Effector memory CD8-positive, alpha-beta T cell (primary cell): ENCODE results near the gene NTM.

Source experiments
- ATAC-seq: fragments of 150-1000 bp; cut with Tn5 transposase; replicated peaks from 2 replicates; pipeline ENCODE4 v1.10.0; 2021; ENCODE audit warnings: mild to moderate bottlenecking, moderate library complexity
- DNase-seq, 3 experiments: peaks; one replicate each; pipeline ENCODE4 v3.0.0; 2021
- H3K27ac Mint-ChIP-seq, 2 donors: one replicate each; pipeline ENCODE4 v1.8.0; 2022; ENCODE audit warnings: mild to moderate bottlenecking in 2 of 2, mixed read lengths in 2 of 2, moderate library complexity in 2 of 2
- H3K27me3 Mint-ChIP-seq, 2 donors: one replicate each; pipeline ENCODE4 v1.8.0; 2022; ENCODE audit warnings: mixed read lengths in 2 of 2
- H3K36me3 Mint-ChIP-seq: one replicate; pipeline ENCODE4 v1.8.0; 2022; ENCODE audit warnings: mild to moderate bottlenecking, moderate library complexity, mixed read lengths; ENCODE audit not compliant: insufficient read depth
- H3K4me1 Mint-ChIP-seq, 2 donors: one replicate each; pipeline ENCODE4 v1.8.0; 2022; ENCODE audit warnings: low read depth in 2 of 2, mixed read lengths in 2 of 2
- H3K4me3 Mint-ChIP-seq, 2 donors: one replicate each; pipeline ENCODE4 v1.8.0; 2022; ENCODE audit warnings: mild to moderate bottlenecking in 2 of 2, mixed read lengths in 2 of 2, moderate library complexity in 2 of 2
- H3K9me3 Mint-ChIP-seq, 2 donors: one replicate each; pipeline ENCODE4 v1.8.0; 2022; ENCODE audit warnings: mixed read lengths in 2 of 2

NTM gene

DNA sequence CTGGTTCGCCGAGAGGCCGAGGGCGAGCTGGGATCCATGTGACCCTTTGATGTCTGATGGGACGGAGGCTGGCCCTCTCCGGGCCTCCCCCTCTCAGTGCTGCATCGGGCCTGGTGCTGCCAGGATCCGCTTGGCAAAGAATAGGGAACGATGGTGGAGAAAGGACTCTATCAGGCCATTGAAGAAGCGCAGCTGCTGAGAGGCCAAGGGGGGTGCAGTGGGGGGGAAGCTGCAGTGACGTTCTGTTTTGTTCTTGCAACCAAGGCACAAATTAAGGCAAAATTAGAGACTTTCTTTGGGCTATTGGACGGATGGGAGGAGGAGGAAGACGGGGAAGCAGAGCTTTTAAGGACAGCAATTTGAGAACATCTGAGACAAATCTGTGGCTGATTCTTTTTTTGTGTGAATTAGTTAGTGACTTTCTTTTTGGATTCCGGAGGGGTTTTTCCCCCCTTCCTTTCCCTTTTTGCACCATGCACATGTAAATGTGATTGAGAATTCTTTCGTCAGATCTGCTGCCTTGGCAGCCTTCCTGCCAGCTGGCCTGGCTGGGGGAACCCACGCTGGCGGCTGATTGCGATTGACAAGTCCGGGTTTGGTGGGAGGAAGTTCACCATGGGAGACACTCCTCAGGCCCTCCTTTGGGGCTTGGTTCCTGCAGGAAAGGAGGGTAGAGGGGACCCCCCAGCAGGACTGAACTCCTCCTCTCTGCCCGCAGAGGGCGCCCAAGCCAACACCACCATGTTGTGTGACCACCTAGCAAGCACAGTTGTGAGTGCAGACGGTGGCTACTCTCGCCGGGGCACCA is 214.6 kb downstream of the NTM start:
- H3K27ac Mint-ChIP-seq = no peak overlapping the region
- DNase-seq (no peak), ATAC-seq (no peak)
- no peak overlapping the region for H3K4me3 Mint-ChIP-seq
- H3K27me3 Mint-ChIP-seq = peaks cover 0 to 6% of the 10 kb centered on the region in 2 donors
- peaks cover 3 to 11% of the 10 kb centered on the region in 2 donors for H3K9me3 Mint-ChIP-seq
- H3K36me3 Mint-ChIP-seq = no peaks in the 10 kb centered on the region
- no peaks in the 10 kb centered on the region for H3K4me1 Mint-ChIP-seq

DNA sequence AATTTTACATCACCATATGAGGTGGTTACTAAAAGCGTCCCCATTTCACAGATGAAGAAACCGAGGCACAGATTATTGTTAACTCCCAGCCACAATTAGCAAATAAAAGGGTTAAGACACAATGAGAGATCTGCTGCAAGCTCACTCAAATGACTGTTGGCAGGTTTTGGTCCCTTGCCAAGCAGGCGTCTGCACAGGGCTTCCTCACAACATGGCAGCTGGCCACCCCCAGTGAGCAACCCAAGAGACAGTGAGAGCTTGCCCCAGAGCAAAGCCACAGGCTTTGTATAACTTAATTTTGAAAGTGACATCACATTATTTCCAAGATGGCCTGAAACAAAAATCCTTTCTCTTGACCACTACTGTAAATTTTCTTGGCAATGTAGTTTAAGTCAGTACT is 217.6 kb downstream of the NTM start:
- H3K4me3 Mint-ChIP-seq = no peak overlapping the region
- DNase-seq = no peak
- peaks cover 0 to 1% of the 10 kb centered on the region in 2 donors for H3K27me3 Mint-ChIP-seq
- H3K9me3 Mint-ChIP-seq = peaks cover 3 to 7% of the 10 kb centered on the region in 2 donors
- H3K4me1 Mint-ChIP-seq = no peaks in the 10 kb centered on the region
- no peak for ATAC-seq
- no peak overlapping the region for H3K27ac Mint-ChIP-seq
- H3K36me3 Mint-ChIP-seq = no peaks in the 10 kb centered on the region

DNA sequence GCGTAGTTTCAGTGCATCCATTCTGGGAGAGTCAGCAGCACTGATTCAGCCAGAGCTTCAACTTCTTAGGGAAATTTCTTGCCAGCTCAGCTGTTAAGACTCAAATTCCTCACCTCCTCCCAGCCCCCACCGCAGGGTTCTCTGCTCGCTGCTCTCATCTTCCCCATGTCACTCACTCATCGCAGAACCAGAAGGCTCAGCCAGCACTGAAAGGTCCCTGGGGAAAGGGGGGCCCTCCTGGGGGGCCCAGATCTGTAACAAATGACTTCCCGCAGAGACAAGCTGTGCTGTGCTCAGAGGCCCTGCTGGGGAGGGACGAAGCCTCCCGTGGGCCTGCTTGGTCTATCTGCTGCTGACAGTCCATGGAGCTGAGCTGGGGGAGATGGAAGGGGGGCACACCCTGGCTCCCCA is 220.6 kb downstream of the NTM start:
- Mint-ChIP-seq H3K27ac (no peak overlapping the region), H3K4me1 (no peaks in the 10 kb centered on the region)

DNA sequence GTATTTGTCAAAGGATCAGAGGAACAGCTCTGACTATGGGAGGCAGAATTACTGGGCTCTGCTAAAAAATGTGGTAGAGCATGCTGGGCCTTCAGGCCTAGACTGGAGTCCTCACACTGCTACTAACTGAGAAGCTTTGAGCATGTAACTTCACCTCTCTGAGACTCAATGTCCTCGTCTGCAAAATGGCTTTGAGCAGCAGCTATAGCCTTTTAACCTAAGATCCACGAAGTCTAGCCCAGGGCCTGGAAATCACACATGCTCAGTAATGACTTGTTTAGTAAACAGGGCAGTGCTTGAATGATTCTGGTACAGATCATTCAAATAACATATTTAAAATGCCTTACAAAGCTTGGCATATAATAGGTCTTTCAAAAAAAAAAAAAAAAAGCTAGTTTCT is 221.7 kb downstream of the NTM start:
- Mint-ChIP-seq H3K36me3 (no peaks in the 10 kb centered on the region), H3K27ac (no peak overlapping the region), H3K9me3 (peaks cover 0 to 7% of the 10 kb centered on the region in 2 donors), H3K27me3 (no peaks in the 10 kb centered on the region), H3K4me1 (no peaks in the 10 kb centered on the region), H3K4me3 (no peak overlapping the region)
- no peak for ATAC-seq
- no peak for DNase-seq

More for the DNA sequence above, 220.6 kb downstream of the NTM start:
- Mint-ChIP-seq H3K4me3 (no peak overlapping the region), H3K9me3 (peaks cover under 1 to 6% of the 10 kb centered on the region in 2 donors), H3K27me3 (no peaks in the 10 kb centered on the region), H3K36me3 (no peaks in the 10 kb centered on the region)
- DNase-seq (no peak), ATAC-seq (no peak)

DNA sequence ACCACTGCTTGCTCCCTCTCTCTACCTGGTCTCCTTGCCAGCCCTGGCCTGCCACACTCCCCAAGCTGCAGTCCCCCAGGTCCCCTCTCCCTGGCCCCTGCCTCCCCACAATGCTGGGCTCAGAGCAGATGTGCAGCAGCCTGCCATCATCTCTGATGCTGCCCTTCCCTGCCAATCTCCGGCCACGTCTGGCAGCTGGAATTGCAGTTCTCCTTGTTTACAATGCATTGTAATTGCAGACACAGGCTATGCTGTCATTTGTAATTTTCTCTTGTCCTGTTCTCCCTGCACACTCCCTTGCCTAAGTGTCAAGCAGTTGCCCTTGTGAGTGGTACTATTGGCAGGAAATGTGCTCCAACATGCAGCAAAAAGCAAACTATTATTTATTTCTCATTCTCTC is 222.3 kb downstream of the NTM start:
- Mint-ChIP-seq H3K27me3 (no peaks in the 10 kb centered on the region), H3K9me3 (peaks cover 0 to 10% of the 10 kb centered on the region in 2 donors), H3K36me3 (no peaks in the 10 kb centered on the region), H3K27ac (no peak overlapping the region), H3K4me1 (no peaks in the 10 kb centered on the region), H3K4me3 (no peak overlapping the region)
- DNase-seq = no peak
- no peak for ATAC-seq

DNA sequence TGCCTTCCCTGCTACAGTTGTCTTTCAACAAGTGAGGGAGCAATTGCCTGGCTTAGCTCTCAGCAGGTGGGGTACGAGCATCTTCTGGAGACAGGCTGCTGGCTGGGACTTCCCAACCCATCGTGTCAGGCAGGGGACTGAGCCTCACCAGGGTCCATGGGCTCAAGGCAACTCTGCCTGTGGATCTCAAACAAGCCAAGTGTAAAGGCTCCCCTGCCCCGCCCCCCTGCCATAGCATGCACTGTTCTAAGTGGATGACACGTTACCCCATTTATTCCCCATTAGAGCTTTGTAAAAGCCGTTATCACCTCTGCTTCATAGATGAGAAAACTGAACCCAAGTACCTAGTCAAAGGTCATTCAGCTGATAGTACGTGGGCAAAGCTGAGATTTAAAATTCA is 222.9 kb downstream of the NTM start:
- Mint-ChIP-seq H3K4me3 (no peak overlapping the region), H3K9me3 (peaks cover 0 to 10% of the 10 kb centered on the region in 2 donors), H3K27me3 (no peaks in the 10 kb centered on the region), H3K36me3 (no peaks in the 10 kb centered on the region), H3K4me1 (no peaks in the 10 kb centered on the region), H3K27ac (no peak overlapping the region)
- ATAC-seq (no peak), DNase-seq (no peak)

DNA sequence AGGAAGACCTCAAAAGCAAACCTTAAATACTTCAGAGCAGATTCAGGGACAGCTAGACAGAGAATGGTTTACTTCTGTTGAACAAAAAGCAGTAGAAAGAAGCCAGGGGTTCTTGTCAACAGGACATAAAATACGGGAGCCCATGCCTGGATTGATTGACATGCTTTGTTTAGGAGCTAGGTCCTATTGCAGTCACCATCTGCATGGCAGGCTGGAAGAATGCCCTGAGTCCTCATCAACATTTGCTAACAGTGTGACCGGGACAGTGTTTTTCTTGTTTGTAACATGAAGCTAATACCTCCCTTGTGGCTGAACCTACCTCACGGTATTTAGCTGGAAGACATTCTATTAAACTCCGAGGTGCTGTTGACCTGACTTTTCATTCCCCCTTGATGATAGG is 225.4 kb downstream of the NTM start:
- Mint-ChIP-seq H3K4me3 (no peak overlapping the region), H3K27ac (no peak overlapping the region), H3K4me1 (no peaks in the 10 kb centered on the region), H3K9me3 (peaks cover 0 to 8% of the 10 kb centered on the region in 2 donors), H3K27me3 (no peaks in the 10 kb centered on the region), H3K36me3 (no peaks in the 10 kb centered on the region)
- ATAC-seq = no peak
- no peak for DNase-seq

DNA sequence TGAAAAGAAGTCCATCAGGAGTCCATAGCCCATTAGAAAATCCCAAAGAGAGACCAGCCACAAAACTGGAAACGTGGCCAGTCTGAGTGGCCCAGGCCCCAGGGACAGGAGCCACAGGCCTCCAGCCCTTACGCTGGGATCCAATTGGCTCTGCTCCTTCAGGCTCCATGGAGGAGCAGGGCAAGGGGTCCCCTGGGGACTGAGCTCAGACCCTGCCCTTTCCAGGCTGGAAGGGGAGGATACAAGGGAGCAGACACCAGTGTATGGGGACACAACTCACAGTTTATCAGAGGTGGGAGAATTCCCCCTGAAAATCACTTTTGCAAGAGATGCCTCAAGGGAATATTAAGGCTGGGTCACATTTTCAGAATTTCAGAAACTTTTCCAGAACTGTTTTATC is 227.5 kb downstream of the NTM start:
- Mint-ChIP-seq H3K4me3 (no peak overlapping the region), H3K9me3 (peaks cover 5 to 8% of the 10 kb centered on the region in 2 donors), H3K4me1 (no peaks in the 10 kb centered on the region), H3K27ac (no peak overlapping the region), H3K27me3 (no peaks in the 10 kb centered on the region), H3K36me3 (no peaks in the 10 kb centered on the region)
- DNase-seq = no peak
- ATAC-seq = no peak

DNA sequence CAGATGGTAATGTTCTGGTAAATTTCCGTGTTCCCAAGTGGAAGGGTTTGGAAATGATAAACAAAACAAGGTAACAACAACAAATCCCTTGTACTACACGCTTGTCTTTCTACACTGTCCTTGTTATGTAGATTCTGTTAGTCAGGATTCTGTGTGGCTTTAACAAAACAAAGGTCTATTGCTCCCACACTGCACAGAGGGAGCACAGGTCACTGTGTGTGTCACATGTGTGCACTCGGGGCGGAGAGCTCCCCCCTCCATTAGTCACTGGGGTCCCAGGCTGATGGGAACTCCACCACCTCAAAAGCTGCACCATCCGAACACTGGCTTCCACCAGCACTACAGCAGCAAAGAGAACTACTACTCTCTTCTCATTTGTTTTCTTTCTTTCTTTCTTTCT is 227.9 kb downstream of the NTM start:
- Mint-ChIP-seq H3K27me3 (no peaks in the 10 kb centered on the region), H3K4me3 (no peak overlapping the region), H3K27ac (no peak overlapping the region), H3K36me3 (no peaks in the 10 kb centered on the region), H3K4me1 (no peaks in the 10 kb centered on the region), H3K9me3 (peaks cover 9 to 10% of the 10 kb centered on the region in 2 donors)
- ATAC-seq (no peak), DNase-seq (no peak)

DNA sequence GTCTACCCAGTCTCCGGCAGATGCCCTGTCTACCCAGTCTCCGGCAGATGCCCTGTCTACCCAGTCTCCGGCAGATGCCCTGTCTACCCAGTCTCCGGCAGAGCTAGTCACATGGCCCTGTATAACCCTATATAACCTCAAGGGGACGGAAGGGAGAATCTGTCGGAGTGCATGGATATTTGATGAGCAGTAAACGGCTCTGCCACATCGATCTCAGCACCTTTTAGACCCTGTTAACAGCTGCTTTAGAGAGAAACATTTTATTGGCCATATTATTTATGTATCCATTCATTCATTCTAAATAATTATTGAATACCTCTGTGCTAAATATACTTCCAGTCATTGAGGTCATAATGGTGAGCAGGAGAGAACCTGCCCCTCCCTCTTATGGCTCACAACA is 228.9 kb downstream of the NTM start:
- no peak for DNase-seq
- no peaks in the 10 kb centered on the region for H3K4me1 Mint-ChIP-seq
- no peak for ATAC-seq
- no peak overlapping the region for H3K4me3 Mint-ChIP-seq
- no peaks in the 10 kb centered on the region for H3K27me3 Mint-ChIP-seq
- no peak overlapping the region for H3K27ac Mint-ChIP-seq
- H3K9me3 Mint-ChIP-seq = peaks cover 8 to 10% of the 10 kb centered on the region in 2 donors
- H3K36me3 Mint-ChIP-seq = no peaks in the 10 kb centered on the region

DNA sequence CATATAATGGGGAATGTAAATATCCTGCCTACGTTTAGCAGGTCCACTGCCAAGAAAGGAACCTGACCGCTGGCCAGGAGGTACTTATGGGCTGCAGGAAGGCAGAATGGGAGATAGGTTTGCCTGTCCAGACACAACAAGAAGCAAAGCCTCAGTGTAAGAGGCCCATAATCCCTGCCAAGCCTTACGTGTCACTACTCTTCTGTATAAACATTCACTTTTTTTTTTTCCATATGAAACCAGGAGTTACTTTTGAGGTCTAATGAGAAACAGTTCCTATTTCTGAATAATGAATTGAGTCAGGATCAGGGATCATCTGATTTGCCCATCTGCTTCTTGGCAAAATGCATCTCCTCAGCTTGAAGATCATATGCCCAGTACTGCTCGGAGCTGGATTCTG is 230.2 kb downstream of the NTM start:
- no peaks in the 10 kb centered on the region for H3K27me3 Mint-ChIP-seq
- no peak for DNase-seq
- H3K27ac Mint-ChIP-seq = no peak overlapping the region
- no peak for ATAC-seq
- H3K4me1 Mint-ChIP-seq = no peaks in the 10 kb centered on the region
- H3K4me3 Mint-ChIP-seq = no peak overlapping the region
- H3K9me3 Mint-ChIP-seq = peaks cover 9 to 10% of the 10 kb centered on the region in 2 donors
- no peaks in the 10 kb centered on the region for H3K36me3 Mint-ChIP-seq

DNA sequence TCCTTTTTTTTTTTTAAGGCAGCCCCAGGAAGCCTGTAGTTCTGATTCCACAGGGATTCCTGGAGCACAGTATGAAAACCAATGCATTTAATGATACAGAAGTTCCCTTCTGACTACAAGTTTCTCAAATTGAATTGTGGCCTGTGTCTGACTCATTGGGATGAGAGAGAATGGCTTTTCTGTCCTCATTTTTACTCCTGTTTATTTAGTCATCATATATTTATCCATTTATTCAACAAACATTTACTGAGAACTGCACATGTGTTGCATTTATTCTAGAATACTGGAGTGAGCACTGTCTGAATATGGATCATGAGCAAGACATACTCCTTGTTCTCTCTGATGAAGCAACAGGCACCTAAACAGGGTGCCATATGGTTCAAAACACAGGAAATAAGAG is 231.2 kb downstream of the NTM start:
- H3K9me3 Mint-ChIP-seq = peaks cover 9 to 10% of the 10 kb centered on the region in 2 donors
- ATAC-seq (no peak), DNase-seq (no peak)
- no peaks in the 10 kb centered on the region for H3K36me3 Mint-ChIP-seq
- no peaks in the 10 kb centered on the region for H3K27me3 Mint-ChIP-seq
- no peak overlapping the region for H3K4me3 Mint-ChIP-seq
- no peaks in the 10 kb centered on the region for H3K4me1 Mint-ChIP-seq
- H3K27ac Mint-ChIP-seq = no peak overlapping the region

DNA sequence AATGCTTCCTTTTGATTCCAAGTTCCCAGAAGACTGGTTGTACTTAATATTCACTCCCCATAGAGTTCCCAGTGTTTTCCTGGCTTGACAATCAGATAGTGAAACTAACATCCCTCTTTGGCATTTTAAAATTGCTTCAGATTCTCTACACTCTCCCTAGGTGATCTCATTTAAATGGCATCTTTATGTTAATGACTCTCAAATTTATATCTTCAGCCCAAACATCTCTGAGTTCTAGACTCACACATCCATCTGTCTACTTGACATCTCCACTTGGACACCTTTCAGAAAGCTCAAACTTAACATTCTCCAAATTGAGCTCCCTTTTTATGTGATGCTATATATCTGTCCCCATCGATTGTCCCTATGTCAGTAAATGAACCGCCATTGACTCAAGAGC is 232.0 kb downstream of the NTM start:
- no peaks in the 10 kb centered on the region for H3K36me3 Mint-ChIP-seq
- ATAC-seq = no peak
- no peaks in the 10 kb centered on the region for H3K27me3 Mint-ChIP-seq
- no peak overlapping the region for H3K4me3 Mint-ChIP-seq
- H3K4me1 Mint-ChIP-seq = no peaks in the 10 kb centered on the region
- no peak for DNase-seq
- H3K9me3 Mint-ChIP-seq = peaks cover 5 to 10% of the 10 kb centered on the region in 2 donors
- no peak overlapping the region for H3K27ac Mint-ChIP-seq

DNA sequence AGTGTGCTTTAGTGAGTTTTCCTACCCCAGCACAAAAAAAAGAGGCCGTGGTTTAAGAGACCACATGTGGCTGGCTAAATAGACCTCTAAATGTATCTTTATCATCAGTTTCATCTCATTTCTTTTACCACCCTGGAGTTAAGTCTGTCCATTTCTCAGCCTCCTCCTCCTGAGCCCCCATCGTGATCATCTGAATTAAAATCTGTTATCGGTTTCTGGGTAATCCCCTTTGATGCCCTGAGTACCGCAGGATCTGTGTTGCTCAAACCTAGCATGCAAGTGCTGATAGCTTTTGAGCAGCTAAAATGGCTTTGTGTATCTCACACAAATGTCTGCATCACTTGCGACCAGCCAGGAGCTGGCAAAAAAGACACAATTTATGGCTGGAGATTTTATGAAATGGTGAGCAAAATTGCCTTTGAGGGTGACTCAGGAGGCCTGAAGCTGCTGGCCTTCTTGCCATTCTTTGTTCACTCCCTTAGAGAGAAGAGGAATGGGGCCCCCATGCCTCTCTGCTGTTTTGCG is 236.5 kb downstream of the NTM start:
- Mint-ChIP-seq H3K27me3 (peaks cover 6 to 9% of the 10 kb centered on the region in 2 donors), H3K4me3 (no peak overlapping the region), H3K4me1 (no peaks in the 10 kb centered on the region), H3K9me3 (peaks cover 10 to 20% of the 10 kb centered on the region in 2 donors), H3K36me3 (no peaks in the 10 kb centered on the region), H3K27ac (no peak overlapping the region)
- DNase-seq (no peak), ATAC-seq (no peak)
